DMS53 (cell line): ENCODE results near the gene REV3L.

Experiments
- DNase-seq: peaks from one replicate; lab custom pipeline; 2025; lab: John Stamatoyannopoulos, UW

REV3L gene

DNA sequence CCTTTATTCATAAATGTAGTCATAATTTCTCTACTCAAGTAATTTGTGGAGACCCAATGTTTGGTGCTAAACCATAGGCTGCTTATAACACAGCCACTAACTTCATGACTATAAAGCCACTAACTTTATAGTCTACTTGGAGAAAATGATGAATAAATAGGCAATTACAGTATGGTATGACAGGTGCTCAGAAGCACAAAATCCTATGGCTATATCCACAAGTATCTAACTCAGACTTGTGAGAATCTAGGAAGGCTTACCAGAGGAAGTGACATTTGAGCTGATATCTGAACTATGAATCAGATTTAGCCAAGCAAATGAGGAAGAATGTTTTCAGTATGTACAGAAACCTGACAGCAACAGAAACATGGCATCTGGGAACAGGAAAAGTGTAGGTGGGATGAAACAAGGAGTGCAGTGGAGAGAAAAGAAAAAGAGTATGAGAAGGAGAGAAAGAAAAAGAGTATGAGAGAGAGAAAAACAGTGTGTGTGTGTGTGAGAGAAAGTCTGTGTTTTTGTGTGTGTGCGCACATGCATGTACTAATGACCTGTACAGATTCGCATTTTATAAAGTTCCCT is 59.9 kb downstream of the REV3L start:
- no peak for DNase-seq

GRCh38 chr6:111418971-111419693 is 63.9 kb downstream of the REV3L start:
- DNase-seq = no peak

GRCh38 chr6:111417946-111418345 is 65.1 kb downstream of the REV3L start:
- no peak for DNase-seq

DNA sequence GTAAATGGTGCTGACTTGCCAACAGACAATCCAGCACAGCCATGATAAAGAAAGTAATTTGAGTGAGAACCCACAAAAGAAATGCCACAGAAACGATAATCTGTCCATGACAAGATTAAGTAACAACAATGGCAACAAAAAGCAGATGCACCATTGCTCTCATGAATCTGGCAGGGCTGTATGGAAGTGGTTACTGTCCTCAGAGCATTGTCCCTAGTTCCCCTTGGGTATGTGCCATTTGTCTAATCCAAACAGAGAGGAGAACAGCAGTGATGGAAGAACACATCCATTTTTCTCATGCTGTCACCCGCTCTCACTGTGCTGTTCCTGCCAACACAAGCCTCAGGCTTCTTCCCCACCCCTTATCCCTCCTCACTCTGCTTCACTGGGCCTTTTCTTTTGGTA is 65.8 kb downstream of the REV3L start:
- no peak for DNase-seq

DNA sequence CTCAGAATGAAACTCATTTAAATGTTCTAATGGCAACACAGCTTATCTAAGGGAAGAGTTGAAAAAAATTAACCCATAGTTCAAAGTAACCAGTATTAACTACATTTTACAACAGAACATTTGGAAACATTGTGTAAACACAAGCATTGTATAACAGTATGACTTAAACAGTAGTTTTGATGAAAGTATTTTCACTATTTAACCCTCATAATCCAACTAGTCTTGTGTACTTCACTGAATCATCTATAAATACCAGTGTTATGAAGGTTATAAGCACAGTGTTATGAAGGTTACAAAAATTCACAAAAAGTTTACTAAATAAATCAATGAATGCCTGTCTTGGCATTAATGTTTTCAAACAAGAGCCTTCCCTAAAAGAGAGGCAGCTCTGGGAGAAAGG is 66.5 kb downstream of the REV3L start:
- DNase-seq = no peak

DNA sequence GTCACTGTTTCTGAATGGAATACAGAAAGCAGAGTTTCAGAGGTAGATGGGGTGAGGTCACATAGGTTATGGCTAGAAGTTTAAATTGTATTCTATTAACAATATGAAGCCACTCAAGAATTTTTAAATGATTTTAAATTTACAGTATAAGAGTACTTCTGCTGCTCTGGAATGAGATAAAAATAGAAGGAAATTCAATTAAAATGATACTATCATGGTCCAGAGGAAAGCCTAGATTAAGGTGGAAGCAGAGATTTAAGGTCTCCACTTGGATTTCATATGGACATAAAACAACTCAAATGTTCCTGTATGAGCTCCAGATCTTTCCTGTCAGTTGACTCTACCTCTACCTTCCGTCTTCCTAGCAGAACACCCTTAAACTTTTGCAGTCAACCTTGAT is 68.6 kb downstream of the REV3L start:
- DNase-seq = no peak

GRCh38 chr6:111411978-111412566 is 70.9 kb downstream of the REV3L start:
- DNase-seq = no peak

GRCh38 chr6:111411046-111411445 is 72.0 kb downstream of the REV3L start:
- DNase-seq = no peak

GRCh38 chr6:111410371-111410770 is 72.6 kb downstream of the REV3L start:
- no peak for DNase-seq

DNA sequence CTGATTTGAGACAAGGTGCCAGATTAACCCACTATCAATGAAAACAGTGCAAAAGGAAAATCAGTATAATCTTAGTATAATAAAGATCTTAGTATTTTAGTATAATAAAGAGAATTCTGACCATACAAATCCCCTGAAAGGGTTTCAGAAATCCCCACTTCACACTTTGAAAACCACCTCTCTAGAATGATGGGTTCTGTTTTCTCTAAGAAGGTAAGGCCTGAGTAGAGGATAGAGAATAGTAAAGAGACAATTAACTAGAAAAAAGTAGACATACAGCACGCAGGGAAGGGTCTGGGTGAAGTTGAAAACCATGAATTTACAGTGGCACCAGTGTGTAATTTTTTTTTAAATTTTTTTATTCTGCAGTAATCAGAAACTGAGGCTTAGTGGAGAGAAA is 73.6 kb downstream of the REV3L start:
- no peak for DNase-seq

GRCh38 chr6:111407686-111408085 is 75.3 kb downstream of the REV3L start:
- DNase-seq = no peak

GRCh38 chr6:111406200-111406721 is 76.8 kb downstream of the REV3L start:
- no peak for DNase-seq

- no peak for DNase-seq
Measured at GRCh38 chr6:111403388-111403787, 79.6 kb downstream of the REV3L start.

- no peak for DNase-seq
Measured at GRCh38 chr6:111399626-111400025, 83.4 kb downstream of the REV3L start.

GRCh38 chr6:111388681-111389080 is 94.3 kb downstream of the REV3L start:
- no peak for DNase-seq

- DNase-seq = no peak
Measured at GRCh38 chr6:111382476-111383294, 100.3 kb downstream of the REV3L start.

GRCh38 chr6:111381728-111382127 is 101.3 kb downstream of the REV3L start:
- no peak for DNase-seq

GRCh38 chr6:111381123-111381522 is 101.9 kb downstream of the REV3L start:
- no peak for DNase-seq

GRCh38 chr6:111379831-111380230 is 103.2 kb downstream of the REV3L start:
- no peak for DNase-seq

DNA sequence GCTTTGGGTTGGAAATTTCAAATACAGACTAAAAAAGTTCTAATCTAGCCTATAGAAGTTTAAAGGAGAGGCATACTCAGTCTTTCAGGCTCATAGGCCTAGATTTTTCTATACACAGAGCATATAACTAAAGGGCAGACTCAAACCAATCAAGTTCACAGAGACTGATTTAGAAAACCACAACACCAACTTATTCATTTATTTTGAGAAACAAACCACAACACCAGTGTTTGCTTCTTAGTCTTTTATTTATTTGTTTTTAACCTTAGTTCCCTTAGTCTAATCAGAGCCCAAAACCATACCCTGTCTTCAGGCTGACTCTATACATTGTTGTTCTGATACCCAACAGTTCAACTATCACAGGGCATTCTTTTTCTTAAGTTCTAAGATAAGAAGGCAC is 103.7 kb downstream of the REV3L start:
- DNase-seq = no peak

GRCh38 chr6:111377558-111378120 is 105.4 kb downstream of the REV3L start:
- no peak for DNase-seq
